Panc1 (cell line): ENCODE results near the gene ADD1. TPM values are rescaled to one million over a fixed set of nuclear protein-coding genes. Genes with fewer than 3 reads are reported as not detected.
A peak's percentile ranks its signal among the peaks of the same experiment; 100 is the strongest.

Experiments used
- ATAC-seq: fragments of 200-7000 bp; cut with Tn5 transposase; 2 replicates; pipeline ENCODE4 v1.9.1; 2020; ENCODE audit warnings: mild to moderate bottlenecking, moderate library complexity
- BruUV-seq: library from RNA; stranded (reverse); fragments of 400-500 nt; replicated peaks from 2 replicates; lab custom pipeline; 2021; lab: Mats Ljungman, UMichigan
- CTCF ChIA-PET: fragments of 300-600 bp; sonication (Branson Sonifier 250); formaldehyde crosslinking; loops from one replicate; lab custom pipeline; 2022; ENCODE audit warnings: antibody characterized with exemption; lab: Charles Lee
- POLR2A ChIA-PET: fragments of 300-600 bp; sonication (Branson Sonifier 250); formaldehyde crosslinking; loops from one replicate; lab custom pipeline; 2022; ENCODE audit warnings: antibody characterized with exemption; lab: Charles Lee
- DNase-seq: peaks from one replicate; pipeline ENCODE4 v3.0.0-alpha.2; 2010; ENCODE audit warnings: low read depth, low spot score
- H3K27ac ChIP-seq: 2 replicates; pipeline ENCODE4 v1.5.1; 2011; ENCODE audit warnings: mild to moderate bottlenecking, low read length, inconsistent platforms
- H3K27me3 ChIP-seq: fragments of 200-500 bp; sonication (Bioruptor generic); 2 replicates; pipeline ENCODE4 v1.6.0; 2014; ENCODE audit warnings: low read length, inconsistent platforms; ENCODE audit not compliant: control insufficient read depth, insufficient read depth
- H3K36me3 ChIP-seq: fragments of 200-500 bp; sonication (Bioruptor generic); 2 replicates; pipeline ENCODE4 v1.5.1; 2014; ENCODE audit warnings: inconsistent platforms, mild to moderate bottlenecking, low read length, moderate library complexity; ENCODE audit not compliant: control insufficient read depth, insufficient read depth
- H3K4me1 ChIP-seq: 2 replicates; pipeline ENCODE4 v1.5.1; 2011; ENCODE audit warnings: inconsistent platforms, mild to moderate bottlenecking, low read length, moderate library complexity; ENCODE audit not compliant: control insufficient read depth, insufficient read depth
- H3K4me3 ChIP-seq, 2 experiments: 2 replicates each; pipeline ENCODE4 v1.5.1; 2011 to 2012; ENCODE audit warnings: low read depth in 2 of 2, low read length in 2 of 2, mild to moderate bottlenecking in 2 of 2, inconsistent platforms in 1 of 2, moderate library complexity in 1 of 2
- H3K9me3 ChIP-seq: fragments of 200-500 bp; sonication (Bioruptor generic); 2 replicates; pipeline ENCODE4 v1.5.1; 2014; ENCODE audit warnings: low read depth, mild to moderate bottlenecking, inconsistent platforms, low read length, moderate library complexity; ENCODE audit not compliant: control insufficient read depth, insufficient read depth
- POLR2AphosphoS5 ChIP-seq: IDR thresholded peaks from 2 replicates; pipeline ENCODE4 v1.6.1; 2012; ENCODE audit warnings: mild to moderate bottlenecking, low read depth, low read length, moderate library complexity
- SIN3A ChIP-seq: IDR thresholded peaks from 2 replicates; pipeline ENCODE4 v1.6.1; 2012; ENCODE audit warnings: low read depth, mild to moderate bottlenecking, low read length, moderate library complexity, borderline replicate concordance; ENCODE audit not compliant: insufficient read depth
- TCF7L2 ChIP-seq: IDR thresholded peaks from 2 replicates; pipeline ENCODE4 v1.6.1; 2011; ENCODE audit warnings: mild to moderate bottlenecking, low read depth, low read length, inconsistent platforms
- in situ Hi-C: cut with HindIII; loops from 2 replicates; pipeline ENCODE4 v1.10.0; 2016; ENCODE audit warnings: low sequenced_read_pairs, low pct_unique_long_range_greater_than_20kb
- intact Hi-C: fragments of 100-400 bp; cut with micrococcal nuclease; formaldehyde crosslinking; loops from one replicate; pipeline ENCODE4 v1.10.0; 2022; ENCODE audit not compliant: unreplicated experiment
- total RNA-seq: library from RNA; stranded (reverse); gene quantifications from one replicate; pipeline ENCODE4 v1.2.1, GENCODE V29; 2021; ENCODE audit not compliant: unreplicated experiment
- TF ChIP-seq, protein P1 (sequence below), 2 experiments: IDR thresholded peaks; 2 replicates each; pipeline ENCODE4 v1.6.1; 2011 to 2012; ENCODE audit warnings: low read depth in 2 of 2, control low read depth in 1 of 2, low read length in 1 of 2, mild to moderate bottlenecking in 1 of 2, moderate library complexity in 1 of 2; ENCODE audit not compliant: insufficient read depth in 1 of 2
- TF ChIP-seq, protein P2 (sequence below): fragments of 450-650 bp; IDR thresholded peaks from 2 replicates; pipeline ENCODE4 v1.5.1; 2017; ENCODE audit warnings: mild to moderate bottlenecking

The ADD1 gene
- total RNA-seq, 1 experiment from 2014 or later: 158 TPM

DNA sequence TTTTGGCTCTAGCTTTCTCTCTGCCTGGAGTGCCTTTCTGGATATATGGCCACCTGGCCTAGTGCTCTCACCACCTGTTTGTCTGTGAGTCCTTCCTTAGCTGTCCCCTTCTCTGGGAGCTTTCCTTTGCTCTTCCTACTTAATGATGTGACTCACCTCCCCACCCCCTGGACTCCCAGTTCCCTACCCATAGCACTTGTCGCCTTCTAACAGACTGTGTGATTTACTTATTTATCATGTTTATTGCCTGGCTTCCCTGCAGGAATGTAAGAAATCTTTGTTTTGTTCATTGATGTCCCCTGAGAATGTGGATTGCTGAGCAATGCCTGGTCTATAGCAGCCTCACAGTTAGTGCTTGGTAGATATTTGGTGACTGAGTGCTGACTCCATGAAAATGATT, 18.9 kb downstream of the ADD1 start:
- Histone ChIP-seq H3K36me3 (no peaks in the 10 kb centered on the region), H3K4me1 (peaks cover 38% of the 10 kb centered on the region), H3K27me3 (no peaks in the 10 kb centered on the region), H3K4me3 (no peak overlapping the region), H3K9me3 (no peaks in the 10 kb centered on the region), H3K27ac (no peak overlapping the region)
- no peak for DNase-seq
- ChIA-PET POLR2A (interaction anchor here (0.6 kb wide), 1 partner anchor 21 kb away, joined by 3 read pairs; no protein-coding TSS in a partner anchor), CTCF (interaction anchor here (0.5 kb wide), 1 partner anchor 20 kb away, joined by 13 read pairs; no protein-coding TSS in a partner anchor)
- intact Hi-C loops (no loop called here), in situ Hi-C loops (no loop called here)
- TF ChIP-seq, protein P1, sequence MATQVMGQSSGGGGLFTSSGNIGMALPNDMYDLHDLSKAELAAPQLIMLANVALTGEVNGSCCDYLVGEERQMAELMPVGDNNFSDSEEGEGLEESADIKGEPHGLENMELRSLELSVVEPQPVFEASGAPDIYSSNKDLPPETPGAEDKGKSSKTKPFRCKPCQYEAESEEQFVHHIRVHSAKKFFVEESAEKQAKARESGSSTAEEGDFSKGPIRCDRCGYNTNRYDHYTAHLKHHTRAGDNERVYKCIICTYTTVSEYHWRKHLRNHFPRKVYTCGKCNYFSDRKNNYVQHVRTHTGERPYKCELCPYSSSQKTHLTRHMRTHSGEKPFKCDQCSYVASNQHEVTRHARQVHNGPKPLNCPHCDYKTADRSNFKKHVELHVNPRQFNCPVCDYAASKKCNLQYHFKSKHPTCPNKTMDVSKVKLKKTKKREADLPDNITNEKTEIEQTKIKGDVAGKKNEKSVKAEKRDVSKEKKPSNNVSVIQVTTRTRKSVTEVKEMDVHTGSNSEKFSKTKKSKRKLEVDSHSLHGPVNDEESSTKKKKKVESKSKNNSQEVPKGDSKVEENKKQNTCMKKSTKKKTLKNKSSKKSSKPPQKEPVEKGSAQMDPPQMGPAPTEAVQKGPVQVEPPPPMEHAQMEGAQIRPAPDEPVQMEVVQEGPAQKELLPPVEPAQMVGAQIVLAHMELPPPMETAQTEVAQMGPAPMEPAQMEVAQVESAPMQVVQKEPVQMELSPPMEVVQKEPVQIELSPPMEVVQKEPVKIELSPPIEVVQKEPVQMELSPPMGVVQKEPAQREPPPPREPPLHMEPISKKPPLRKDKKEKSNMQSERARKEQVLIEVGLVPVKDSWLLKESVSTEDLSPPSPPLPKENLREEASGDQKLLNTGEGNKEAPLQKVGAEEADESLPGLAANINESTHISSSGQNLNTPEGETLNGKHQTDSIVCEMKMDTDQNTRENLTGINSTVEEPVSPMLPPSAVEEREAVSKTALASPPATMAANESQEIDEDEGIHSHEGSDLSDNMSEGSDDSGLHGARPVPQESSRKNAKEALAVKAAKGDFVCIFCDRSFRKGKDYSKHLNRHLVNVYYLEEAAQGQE (IDR thresholded peaks at IDR 0.05; ENCODE audit: insufficient read depth in 1 of 2, low read depth in 2 of 2, low read length in 1 of 2): no peak
- no peak for TF ChIP-seq POLR2AphosphoS5
- TF ChIP-seq, protein P2, sequence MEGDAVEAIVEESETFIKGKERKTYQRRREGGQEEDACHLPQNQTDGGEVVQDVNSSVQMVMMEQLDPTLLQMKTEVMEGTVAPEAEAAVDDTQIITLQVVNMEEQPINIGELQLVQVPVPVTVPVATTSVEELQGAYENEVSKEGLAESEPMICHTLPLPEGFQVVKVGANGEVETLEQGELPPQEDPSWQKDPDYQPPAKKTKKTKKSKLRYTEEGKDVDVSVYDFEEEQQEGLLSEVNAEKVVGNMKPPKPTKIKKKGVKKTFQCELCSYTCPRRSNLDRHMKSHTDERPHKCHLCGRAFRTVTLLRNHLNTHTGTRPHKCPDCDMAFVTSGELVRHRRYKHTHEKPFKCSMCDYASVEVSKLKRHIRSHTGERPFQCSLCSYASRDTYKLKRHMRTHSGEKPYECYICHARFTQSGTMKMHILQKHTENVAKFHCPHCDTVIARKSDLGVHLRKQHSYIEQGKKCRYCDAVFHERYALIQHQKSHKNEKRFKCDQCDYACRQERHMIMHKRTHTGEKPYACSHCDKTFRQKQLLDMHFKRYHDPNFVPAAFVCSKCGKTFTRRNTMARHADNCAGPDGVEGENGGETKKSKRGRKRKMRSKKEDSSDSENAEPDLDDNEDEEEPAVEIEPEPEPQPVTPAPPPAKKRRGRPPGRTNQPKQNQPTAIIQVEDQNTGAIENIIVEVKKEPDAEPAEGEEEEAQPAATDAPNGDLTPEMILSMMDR: no peak
- TF ChIP-seq TCF7L2: no peak
- TF ChIP-seq SIN3A: no peak
- BruUV-seq: no TSS peak
- ATAC-seq: peak; percentile 62

DNA sequence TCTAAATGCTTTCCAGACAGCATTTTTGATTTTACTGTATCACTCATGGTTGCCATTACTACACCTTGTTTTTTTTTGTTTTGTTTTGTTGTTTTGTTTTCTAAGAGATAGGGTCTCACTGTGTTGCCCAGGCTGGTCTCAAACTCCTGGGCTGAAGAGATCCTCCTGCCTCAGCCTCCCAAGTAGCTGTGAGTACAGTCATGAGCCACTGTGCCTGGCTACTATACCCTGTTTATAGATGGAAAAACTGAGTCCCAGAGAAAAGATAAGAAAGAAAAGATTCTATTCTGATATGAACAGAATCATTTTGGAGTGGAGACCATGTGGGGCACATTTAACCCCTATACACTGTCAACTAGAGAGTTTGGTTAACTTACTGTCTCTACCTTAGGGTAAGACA, 20.0 kb downstream of the ADD1 start:
- intact Hi-C loops: no loop called here
- in situ Hi-C loops: no loop called here
- POLR2A ChIA-PET: interaction anchor here (0.6 kb wide), 1 partner anchor 8 kb away, joined by 6 read pairs; no protein-coding TSS in a partner anchor
- ATAC-seq (no peak), DNase-seq (no peak)
- Histone ChIP-seq H3K9me3 (no peaks in the 10 kb centered on the region), H3K4me3 (no peak overlapping the region), H3K4me1 (peaks cover 36% of the 10 kb centered on the region), H3K27ac (no peak overlapping the region), H3K36me3 (no peaks in the 10 kb centered on the region), H3K27me3 (no peaks in the 10 kb centered on the region)
- no TSS peak for BruUV-seq
- TF ChIP-seq TCF7L2: no peak
- TF ChIP-seq, protein P2: no peak
- TF ChIP-seq, protein P1 (IDR thresholded peaks at IDR 0.05; ENCODE audit: insufficient read depth in 1 of 2, low read depth in 2 of 2, low read length in 1 of 2): no peak
- no peak for TF ChIP-seq SIN3A
- TF ChIP-seq POLR2AphosphoS5: no peak
- CTCF ChIA-PET: no interaction called here
